Endothelial cell of umbilical vein (primary cell): ENCODE data around the gene EBI3. TPM values are rescaled to one million over a fixed set of nuclear protein-coding genes. Genes with fewer than 3 reads are reported as not detected.
"Not testable (repeated sequence)": the region's sequence is repeated elsewhere in the genome, so short reads cannot be mapped to it uniquely, and the experiment has no call there.

Experiments used
- BruUV-seq: library from RNA; stranded (reverse); fragments of 400-500 nt; replicated peaks from 2 replicates; lab custom pipeline; 2021; lab: Mats Ljungman, UMichigan
- CTCF ChIA-PET: fragments of 300-600, 350-600 bp; sonication (Branson Sonifier 250); formaldehyde crosslinking; loops from one replicate; lab custom pipeline; 2021; ENCODE audit warnings: antibody characterized with exemption, inconsistent platforms; lab: Charles Lee
- POLR2A ChIA-PET: fragments of 300-600, 350-600 bp; sonication (Branson Sonifier 250); formaldehyde crosslinking; loops from one replicate; lab custom pipeline; 2021; ENCODE audit warnings: antibody characterized with exemption, inconsistent platforms; lab: Charles Lee
- DNase-seq: peaks from one replicate; pipeline ENCODE4 v3.0.0-alpha.2; 2011; ENCODE audit warnings: low read depth, low spot score
- FAIRE-seq: peaks from 2 replicates; lab custom pipeline; 2011; peaks lifted over from hg19 to GRCh38; lab: Jason Lieb, UNC
- H2AFZ ChIP-seq: 2 replicates; pipeline ENCODE4 v1.6.0; 2012; ENCODE audit warnings: low read depth, low read length, control low read depth, inconsistent platforms
- H3K27ac ChIP-seq: 2 replicates; pipeline ENCODE4 v1.5.1; 2011; ENCODE audit warnings: low read depth, mild to moderate bottlenecking, control low read depth, low read length, moderate library complexity; ENCODE audit not compliant: insufficient read depth
- H3K27me3 ChIP-seq, 2 experiments: 2 replicates each; pipeline versions ENCODE4 v1.6.0 to v1.6.1; 2011; ENCODE audit warnings: low read length in 2 of 2, mixed read lengths in 1 of 2; ENCODE audit not compliant: control insufficient read depth in 2 of 2, insufficient read depth in 2 of 2
- H3K36me3 ChIP-seq, 2 experiments: 2 replicates in 1 of 2; 3 replicates in 1 of 2; pipeline ENCODE4 v1.5.1; 2011; ENCODE audit warnings: low read length in 2 of 2, mild to moderate bottlenecking in 1 of 2, moderate library complexity in 1 of 2; ENCODE audit not compliant: control insufficient read depth in 2 of 2, insufficient read depth in 2 of 2; ENCODE audit errors: extremely low read depth in 1 of 2
- H3K4me1 ChIP-seq: 3 replicates; pipeline ENCODE4 v1.5.1; 2011; ENCODE audit warnings: mild to moderate bottlenecking, low read length; ENCODE audit not compliant: control insufficient read depth, insufficient read depth; ENCODE audit errors: extremely low read depth
- H3K4me2 ChIP-seq: 2 replicates; pipeline ENCODE4 v1.6.1; 2011; ENCODE audit warnings: low read length, control low read depth, mixed read lengths; ENCODE audit not compliant: insufficient read depth
- H3K4me3 ChIP-seq, 3 experiments: fragments of 200-600 bp in 1 of 3; sonication (generic), shearing (Covaris generic) in 1 of 3; replicated peaks in 1 of 3; 2 replicates each; pipeline ENCODE4 v1.5.1; 2011 to 2016; ENCODE audit warnings: control low read depth in 3 of 3, low read length in 3 of 3, mild to moderate bottlenecking in 2 of 3, inconsistent platforms in 1 of 3, low read depth in 1 of 3, moderate library complexity in 1 of 3; ENCODE audit not compliant: insufficient read depth in 1 of 3
- H3K79me2 ChIP-seq: 2 replicates; pipeline ENCODE4 v1.6.0; 2012; ENCODE audit warnings: low read length, inconsistent platforms; ENCODE audit not compliant: control insufficient read depth, insufficient read depth
- H3K9ac ChIP-seq: replicated peaks from 2 replicates; pipeline ENCODE3; 2011; ENCODE audit warnings: low read length, control low read depth; ENCODE audit not compliant: insufficient read depth; ENCODE audit errors: extremely low read depth
- H3K9me1 ChIP-seq: replicated peaks from 3 replicates; pipeline ENCODE4 v1.6.0; 2011; ENCODE audit warnings: mild to moderate bottlenecking, low read length; ENCODE audit not compliant: control insufficient read depth, insufficient read depth; ENCODE audit errors: extremely low read depth
- H3K9me3 ChIP-seq: replicated peaks from 2 replicates; pipeline ENCODE4 v1.5.1; 2012; ENCODE audit warnings: low read length, inconsistent platforms; ENCODE audit not compliant: control insufficient read depth, insufficient read depth
- H4K20me1 ChIP-seq: replicated peaks from 2 replicates; pipeline ENCODE3; 2011; ENCODE audit warnings: mild to moderate bottlenecking, low read length; ENCODE audit not compliant: control insufficient read depth, insufficient read depth; ENCODE audit errors: extremely low read depth
- CTCF ChIP-seq, 2 donors: IDR thresholded peaks; 1 replicate in 1 of 2; 2 replicates in 1 of 2; pipeline ENCODE4 v1.5.1; 2011; ENCODE audit warnings: low read length in 2 of 2, mild to moderate bottlenecking in 2 of 2, moderate library complexity in 2 of 2, control low read depth in 1 of 2, inconsistent platforms in 1 of 2, low read depth in 1 of 2; ENCODE audit not compliant: insufficient read depth in 1 of 2; ENCODE audit errors: extremely low read depth in 1 of 2
- EZH2 ChIP-seq: IDR thresholded peaks from 2 replicates; pipeline ENCODE4 v1.6.1; 2012; ENCODE audit warnings: borderline replicate concordance, low read depth, mild to moderate bottlenecking, moderate library complexity, low read length, inconsistent platforms; ENCODE audit not compliant: severe bottlenecking
- FOS ChIP-seq: IDR thresholded peaks from 2 replicates; pipeline ENCODE4 v1.6.1; 2011; ENCODE audit warnings: mild to moderate bottlenecking, low read length, moderate library complexity, borderline replicate concordance; ENCODE audit not compliant: insufficient read depth
- GATA2 ChIP-seq: IDR thresholded peaks from 2 replicates; pipeline ENCODE4 v1.7.0; 2011; ENCODE audit warnings: low read depth, mild to moderate bottlenecking, moderate library complexity, mixed read lengths, low read length; ENCODE audit not compliant: insufficient read length, insufficient read depth
- JUN ChIP-seq: IDR thresholded peaks from 2 replicates; pipeline ENCODE4 v1.6.1; 2011; ENCODE audit warnings: borderline replicate concordance, low read depth; ENCODE audit not compliant: insufficient read length, insufficient read depth
- MAX ChIP-seq: IDR thresholded peaks from 2 replicates; pipeline ENCODE4 v1.6.1; 2011; ENCODE audit not compliant: insufficient read depth, insufficient read length
- MYC ChIP-seq: IDR thresholded peaks from one replicate; pipeline ENCODE4 v1.6.1; 2011; ENCODE audit warnings: mild to moderate bottlenecking, low read depth, low read length
- POLR2A ChIP-seq: IDR thresholded peaks from 2 replicates; pipeline ENCODE4 v1.6.1; 2012; ENCODE audit warnings: low read depth, mild to moderate bottlenecking, control low read depth, low read length
- POLR2AphosphoS5 ChIP-seq: IDR thresholded peaks from 2 replicates; pipeline ENCODE4 v1.6.1; 2012; ENCODE audit warnings: low read depth, mild to moderate bottlenecking, control low read depth, low read length, moderate library complexity; ENCODE audit not compliant: insufficient read depth
- dilution Hi-C: fragments of 300-500 bp; cut with MboI; formaldehyde crosslinking; loops from one replicate; pipeline ENCODE4 v1.15.0; 2019; ENCODE audit warnings: low sequenced_read_pairs; ENCODE audit not compliant: extremely low pct_ligation_motif_present
- intact Hi-C: fragments of 100-400 bp; cut with micrococcal nuclease; formaldehyde crosslinking; loops from one replicate; pipeline ENCODE4 v1.10.0; 2022
- polyA plus RNA-seq, 4 experiments: library from polyadenylated mRNA; depleted of rRNA in 3 of 4; stranded (reverse) in 3 of 4; unstranded in 1 of 4; fragments of >200 nt; gene quantifications; 2 replicates each; pipeline versions ENCODE4 v1.2.1 to v1.2.3, GENCODE V29; 2011 to 2012; ENCODE audit warnings: missing spikeins in 1 of 4
- total RNA-seq: library from RNA; stranded (reverse); gene quantifications from 2 replicates; pipeline ENCODE4 v1.2.3, GENCODE V29; 2021

The EBI3 gene
- total and polyA plus RNA-seq, 2 donors (not counting 3 experiments of a cell fraction or from before 2014, with no cell fraction given): 0.29 to 1.0 TPM

GRCh38 chr19:4234142-4234861 is 5.0 kb downstream of the EBI3 start:
- BruUV-seq: no TSS peak
- Histone ChIP-seq H3K4me3 (no peak overlapping the region), H3K79me2 (no peaks in the 10 kb centered on the region), H3K9me1 (no peaks in the 10 kb centered on the region), H3K4me1 (no peaks in the 10 kb centered on the region), H3K27ac (no peak overlapping the region), H3K36me3 (no peaks in the 10 kb centered on the region), H2AFZ (no peak overlapping the region), H4K20me1 (no peaks in the 10 kb centered on the region), H3K9ac (no peak overlapping the region), H3K27me3 (no peaks in the 10 kb centered on the region), H3K4me2 (no peak overlapping the region), H3K9me3 (no peaks in the 10 kb centered on the region)
- ChIA-PET CTCF (interaction anchor here (0.7 to 1.6 kb wide), 7 partner anchors 13 to 291 kb away, joined by 3 read pairs; partner anchors contain the start of gene YJU2), POLR2A (no interaction called here)
- TF ChIP-seq JUN: no peak
- DNase-seq (no peak), FAIRE-seq (peak; percentile 31)
- dilution Hi-C loops (no loop called here), intact Hi-C loops (no loop called here)

- BruUV-seq: no TSS peak
- dilution Hi-C loops: no loop called here
- intact Hi-C loops: no loop called here
- no peak overlapping the region for H3K4me3 ChIP-seq
- no peak overlapping the region for H3K4me2 ChIP-seq
- no peaks in the 10 kb centered on the region for H3K36me3 ChIP-seq
- no peak overlapping the region for H3K27ac ChIP-seq
- no peak for TF ChIP-seq CTCF (IDR thresholded peaks at IDR 0.05; ENCODE audit: extremely low read depth in 1 of 2, insufficient read depth in 1 of 2, low read depth in 1 of 2, low read length in 2 of 2)
- TF ChIP-seq FOS: no peak
- TF ChIP-seq EZH2: no peak
- no peak for TF ChIP-seq JUN
- TF ChIP-seq GATA2: no peak
- TF ChIP-seq POLR2A: no peak
- no peak for TF ChIP-seq MYC
- no peak for TF ChIP-seq POLR2AphosphoS5
- no peak for TF ChIP-seq MAX
- H3K9me3 ChIP-seq: no peaks in the 10 kb centered on the region
- no peak overlapping the region for H3K9ac ChIP-seq
- H4K20me1 ChIP-seq: no peaks in the 10 kb centered on the region
- no peaks in the 10 kb centered on the region for H3K27me3 ChIP-seq
- ChIA-PET CTCF (interaction anchor here (0.8 to 1.6 kb wide), 4 partner anchors 12 to 290 kb away, joined by 3 read pairs; partner anchors contain the start of gene YJU2), POLR2A (no interaction called here)
- H3K9me1 ChIP-seq: no peaks in the 10 kb centered on the region
- FAIRE-seq (no peak), DNase-seq (no peak)
- no peak overlapping the region for H2AFZ ChIP-seq
- H3K79me2 ChIP-seq: no peaks in the 10 kb centered on the region
- no peaks in the 10 kb centered on the region for H3K4me1 ChIP-seq
Measured at GRCh38 chr19:4234862-4235201, 5.5 kb downstream of the EBI3 start.

- DNase-seq, H2AFZ ChIP-seq, POLR2A ChIA-PET, H3K9me1 ChIP-seq, FAIRE-seq, H3K27me3 ChIP-seq, dilution Hi-C loops, H3K4me3 ChIP-seq, H3K4me2 ChIP-seq, H3K4me1 ChIP-seq, H3K79me2 ChIP-seq, H3K27ac ChIP-seq, H3K9ac ChIP-seq, H4K20me1 ChIP-seq, BruUV-seq, CTCF ChIA-PET, H3K36me3 ChIP-seq, H3K9me3 ChIP-seq, intact Hi-C loops: not testable (repeated sequence)
Measured at GRCh38 chr19:4237510-4237909, 8.2 kb downstream of the EBI3 start.
